Smooth muscle cell (in vitro differentiated cells): ENCODE data around the gene BCL2L2. TPM values are rescaled to one million over a fixed set of nuclear protein-coding genes. Genes with fewer than 3 reads are reported as not detected.

Source experiments
- DNase-seq: peaks from one replicate; lab custom pipeline; 2025; ENCODE audit not compliant: unreplicated experiment; lab: John Stamatoyannopoulos, UW
- H2AFZ ChIP-seq: fragments of 200-600 bp; sonication (generic); 2 replicates; pipeline ENCODE4 v1.6.0; 2016; ENCODE audit warnings: antibody characterized with exemption, low read depth, mild to moderate bottlenecking
- H3F3A ChIP-seq: fragments of 200-600 bp; sonication (generic); 2 replicates; pipeline ENCODE4 v1.6.0; 2017; ENCODE audit warnings: antibody characterized with exemption, low read depth
- H3K27ac ChIP-seq: fragments of 200-600 bp; sonication (generic); 2 replicates; pipeline ENCODE4 v1.5.1; 2016; ENCODE audit warnings: low read depth, mild to moderate bottlenecking
- H3K27me3 ChIP-seq: fragments of 200-600 bp; sonication (generic); 2 replicates; pipeline ENCODE4 v1.6.1; 2016; ENCODE audit warnings: low read depth, mild to moderate bottlenecking
- H3K36me3 ChIP-seq: fragments of 200-600 bp; sonication (generic); 2 replicates; pipeline ENCODE4 v1.5.1; 2016; ENCODE audit warnings: low read depth
- H3K4me1 ChIP-seq: fragments of 200-600 bp; sonication (generic); 2 replicates; pipeline ENCODE4 v1.5.1; 2016; ENCODE audit warnings: low read depth
- H3K4me2 ChIP-seq: fragments of 200-600 bp; sonication (generic); 2 replicates; pipeline ENCODE4 v1.6.0; 2016; ENCODE audit warnings: mild to moderate bottlenecking
- H3K4me3 ChIP-seq: fragments of 200-600 bp; sonication (generic); 2 replicates; pipeline ENCODE4 v1.5.1; 2016; ENCODE audit warnings: mild to moderate bottlenecking
- H3K79me2 ChIP-seq: fragments of 200-600 bp; sonication (generic); 2 replicates; pipeline ENCODE4 v1.6.0; 2016; ENCODE audit warnings: low read depth, mild to moderate bottlenecking
- H3K9ac ChIP-seq: fragments of 200-600 bp; sonication (generic); 2 replicates; pipeline ENCODE4 v1.6.0; 2016; ENCODE audit warnings: low read depth
- H3K9me3 ChIP-seq: fragments of 200-600 bp; sonication (generic); replicated peaks from 2 replicates; pipeline ENCODE4 v1.5.1; 2016; ENCODE audit warnings: low read depth
- H4K20me1 ChIP-seq: fragments of 200-600 bp; sonication (generic); 2 replicates; pipeline ENCODE4 v1.6.0; 2016; ENCODE audit warnings: low read depth
- CTCF ChIP-seq: fragments of 200-600 bp; sonication (generic); IDR thresholded peaks from 2 replicates; pipeline ENCODE4 v1.5.1; 2017; ENCODE audit warnings: borderline replicate concordance, mild to moderate bottlenecking, antibody characterized with exemption; ENCODE audit not compliant: insufficient read depth, poor library complexity, severe bottlenecking
- WGBS: methylation state at CpG from one replicate; pipeline ENCODE4 v1.1.7; 2016; ENCODE audit warnings: low lambda C conversion rate; 5-methylcytosine and 5-hydroxymethylcytosine counted together
- polyA plus RNA-seq: library from polyadenylated mRNA; unstranded; fragments of >200 nt; fragmentation: Nextera tagmentation; extraction: Ambion mirVana; gene quantifications from 2 replicates; pipeline ENCODE4 v1.2.1, GENCODE V29; 2016
- total RNA-seq: library from RNA; depleted of rRNA; stranded (reverse); fragments of >200 nt; gene quantifications from 2 replicates; pipeline ENCODE4 v1.2.3, GENCODE V29; 2014

The BCL2L2 gene
- total and polyA plus RNA-seq, 2 experiments from 2014 or later: 1.6 to 11.7 TPM

- H3K4me2 ChIP-seq: no peak overlapping the region
- no peaks in the 10 kb centered on the region for H3K79me2 ChIP-seq
- no peak overlapping the region for H3K4me3 ChIP-seq
- no peaks in the 10 kb centered on the region for H4K20me1 ChIP-seq
- no peak for DNase-seq
- no peaks in the 10 kb centered on the region for H3K36me3 ChIP-seq
- H2AFZ ChIP-seq: no peak overlapping the region
- 88% methylated on average over 1 of the region's 1 CpG for WGBS
- H3K9ac ChIP-seq: no peak overlapping the region
- no peak overlapping the region for H3K27ac ChIP-seq
- TF ChIP-seq CTCF: no peak
- H3F3A ChIP-seq: no peaks in the 10 kb centered on the region
- H3K27me3 ChIP-seq: no peaks in the 10 kb centered on the region
- no peaks in the 10 kb centered on the region for H3K9me3 ChIP-seq
- no peaks in the 10 kb centered on the region for H3K4me1 ChIP-seq
Measured at GRCh38 chr14:23339506-23340268, 33.1 kb downstream of the BCL2L2 start.

- no peaks in the 10 kb centered on the region for H3K79me2 ChIP-seq
- no peak overlapping the region for H3K9ac ChIP-seq
- H3K4me2 ChIP-seq: no peak overlapping the region
- no peak overlapping the region for H3K4me3 ChIP-seq
- no peak for DNase-seq
- H3K4me1 ChIP-seq: no peaks in the 10 kb centered on the region
- TF ChIP-seq CTCF: no peak
- no peaks in the 10 kb centered on the region for H3F3A ChIP-seq
- no peak overlapping the region for H3K27ac ChIP-seq
- WGBS: 91% methylated on average over 3 of the region's 3 CpGs
- no peaks in the 10 kb centered on the region for H3K36me3 ChIP-seq
- H2AFZ ChIP-seq: no peak overlapping the region
- no peaks in the 10 kb centered on the region for H3K9me3 ChIP-seq
- H3K27me3 ChIP-seq: no peaks in the 10 kb centered on the region
- H4K20me1 ChIP-seq: no peaks in the 10 kb centered on the region
Measured at GRCh38 chr14:23344481-23344880, 37.8 kb downstream of the BCL2L2 start.

- Histone ChIP-seq H3K4me3 (no peak overlapping the region), H3K79me2 (no peaks in the 10 kb centered on the region), H3K36me3 (no peaks in the 10 kb centered on the region), H3K9ac (no peak overlapping the region), H3K4me2 (no peak overlapping the region), H2AFZ (no peak overlapping the region), H4K20me1 (peaks cover under 1% of the 10 kb centered on the region), H3F3A (no peaks in the 10 kb centered on the region), H3K9me3 (no peaks in the 10 kb centered on the region), H3K27ac (no peak overlapping the region), H3K27me3 (no peaks in the 10 kb centered on the region), H3K4me1 (no peaks in the 10 kb centered on the region)
- WGBS: 69% methylated on average over 13 of the region's 13 CpGs
- no peak for TF ChIP-seq CTCF
- DNase-seq: no peak
Measured at GRCh38 chr14:23345987-23346692, 39.5 kb downstream of the BCL2L2 start.
